RCC 7860 (cell line): ENCODE data around the gene CABLES1.
"Not testable (repeated sequence)": the region's sequence is repeated elsewhere in the genome, so short reads cannot be mapped to it uniquely, and the experiment has no call there.

ENCODE experiments used
- DNase-seq: peaks from one replicate; pipeline ENCODE4 v3.0.0-alpha.2; 2015; ENCODE audit warnings: low spot score
- FAIRE-seq: peaks from 2 replicates; lab custom pipeline; 2012; peaks lifted over from hg19 to GRCh38; lab: Jason Lieb, UNC

The CABLES1 gene

DNA sequence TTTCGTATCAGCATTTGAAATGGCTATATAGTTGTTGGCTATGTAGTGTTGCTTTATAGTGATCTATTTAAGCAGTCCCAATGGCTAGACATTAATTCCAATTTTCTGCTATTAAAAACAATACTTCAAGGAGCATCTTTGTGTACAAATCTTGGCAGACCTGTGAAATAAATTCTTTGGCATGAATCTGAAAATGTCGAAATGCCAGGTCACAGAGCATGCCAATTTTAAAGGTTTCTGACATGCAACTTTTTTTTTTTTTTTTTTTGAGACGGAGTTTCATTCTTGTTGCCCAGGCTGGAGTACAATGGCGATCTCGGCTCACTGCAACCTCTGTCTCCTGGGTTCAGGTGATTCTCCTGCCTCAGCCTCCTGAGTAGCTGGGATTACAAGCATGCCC lies 26.8 kb upstream of the CABLES1 start:
- FAIRE-seq, result no peak

DNA sequence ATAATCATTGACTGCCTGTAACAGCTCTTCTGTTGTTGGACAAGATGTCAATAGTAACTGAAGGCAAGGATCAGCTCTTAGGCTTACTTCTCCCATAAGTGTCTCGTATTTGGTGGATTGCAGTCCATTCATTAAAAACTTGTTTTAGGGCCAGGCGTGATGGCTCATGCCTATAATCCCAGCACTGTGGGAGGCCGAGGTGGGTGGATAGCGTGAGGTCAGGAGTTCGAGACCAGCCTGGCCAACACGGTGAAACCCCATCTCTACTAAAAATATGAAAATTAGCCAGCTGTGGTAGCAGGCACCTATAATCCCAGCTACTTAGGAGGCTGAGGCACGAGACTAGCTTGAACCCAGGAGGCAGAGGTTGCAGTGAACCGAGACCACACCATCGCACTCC lies 26.1 kb upstream of the CABLES1 start:
- not testable (repeated sequence) for DNase-seq, FAIRE-seq

More for the DNA sequence above, 26.8 kb upstream of the CABLES1 start:
- no peak for DNase-seq

DNA sequence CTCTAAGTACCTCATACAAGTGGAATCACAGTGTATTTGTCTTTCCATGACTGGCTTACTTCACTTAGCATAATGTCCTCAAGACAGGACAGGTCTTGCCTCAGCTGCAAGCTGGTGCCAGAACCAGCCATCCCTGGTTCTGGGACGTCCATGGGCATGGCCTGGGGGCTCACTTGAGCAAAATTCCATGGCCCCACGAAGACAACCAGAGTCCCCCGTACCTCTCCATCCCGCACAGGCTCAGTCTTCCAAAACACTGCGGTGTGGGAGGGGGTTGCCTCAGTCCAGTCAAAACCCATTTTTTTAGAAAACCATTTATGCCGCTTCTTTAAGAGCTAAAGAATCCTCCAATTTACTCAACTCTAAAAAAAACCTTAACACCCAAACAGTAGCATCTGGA lies 21.7 kb upstream of the CABLES1 start:
- DNase-seq, result no peak
- FAIRE-seq, result no peak

DNA sequence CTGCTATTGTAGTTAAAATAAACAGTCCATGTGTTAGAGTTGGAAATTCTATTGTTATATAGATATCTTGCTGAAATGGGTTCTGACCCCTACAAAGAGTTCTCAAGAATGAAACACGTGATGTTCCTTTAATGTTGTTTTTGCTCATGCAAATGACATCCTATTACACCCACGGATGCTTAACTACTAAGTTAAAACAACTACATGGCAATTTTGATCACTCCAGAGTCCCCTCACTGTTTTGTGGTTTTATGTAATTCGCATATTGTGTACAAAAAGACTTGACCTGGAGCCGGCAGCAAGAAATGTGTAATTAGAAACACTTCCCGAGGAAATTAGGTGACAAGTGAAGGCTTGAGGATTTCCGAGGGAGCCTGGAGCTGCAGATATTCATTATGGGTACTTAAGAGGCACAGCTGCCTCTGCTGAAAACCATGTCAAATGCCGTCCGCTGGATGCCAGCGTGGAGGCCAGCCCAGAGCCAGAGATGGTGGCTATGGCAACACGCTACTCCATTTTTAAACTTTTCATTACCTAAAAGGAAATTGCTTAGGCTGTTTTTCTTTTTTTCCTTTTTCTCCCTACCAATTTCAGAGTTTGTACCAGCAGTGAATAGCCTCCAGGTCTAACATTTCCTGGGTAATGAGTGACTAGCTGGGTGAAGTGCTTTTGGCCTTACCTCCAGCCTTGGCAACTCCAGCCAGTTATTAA lies 21.0 kb upstream of the CABLES1 start:
- no peak for FAIRE-seq
- DNase-seq, result peak; percentile 53

DNA sequence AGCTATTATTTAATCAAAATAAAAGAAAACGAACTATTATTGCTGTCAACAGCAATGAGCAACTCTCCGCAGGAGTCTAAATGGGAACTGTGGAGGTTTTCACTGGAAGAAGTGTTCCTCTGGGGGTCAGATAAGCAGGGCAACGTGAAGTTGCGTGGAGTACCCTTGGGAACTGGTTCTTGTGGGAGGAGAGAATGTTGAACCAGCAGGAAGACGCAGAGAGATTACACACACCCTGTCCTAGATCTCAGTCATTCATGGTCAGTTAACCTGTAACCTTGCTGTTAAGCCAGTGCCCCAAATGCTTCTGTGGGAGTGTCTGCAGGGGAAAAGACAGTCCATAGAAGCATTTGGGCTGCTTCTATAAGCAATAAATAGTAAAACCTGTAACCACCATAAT lies 20.4 kb upstream of the CABLES1 start:
- FAIRE-seq (peak; percentile 83), DNase-seq (peak; percentile 92)

DNA sequence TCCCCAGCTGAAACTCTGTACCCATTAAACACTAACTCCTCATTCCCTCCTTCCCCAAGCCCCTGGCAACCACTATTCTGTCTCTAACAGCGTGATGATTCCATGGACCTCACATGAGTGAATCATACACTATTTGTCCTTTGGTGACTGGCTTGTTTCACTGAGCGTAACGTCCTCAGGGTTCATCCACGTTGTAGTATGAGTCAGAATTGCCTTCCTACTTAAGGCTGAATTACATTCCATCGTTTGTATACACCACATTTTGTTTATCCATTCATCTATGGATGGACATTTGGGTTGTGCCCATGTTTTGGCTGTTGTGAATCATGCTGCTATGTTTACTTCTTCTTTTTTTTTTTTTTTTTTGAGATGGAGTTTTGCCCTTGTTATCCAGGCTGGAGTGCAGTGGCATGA lies 19.6 kb upstream of the CABLES1 start:
- DNase-seq (peak; percentile 96), FAIRE-seq (peak; percentile 94)

DNA sequence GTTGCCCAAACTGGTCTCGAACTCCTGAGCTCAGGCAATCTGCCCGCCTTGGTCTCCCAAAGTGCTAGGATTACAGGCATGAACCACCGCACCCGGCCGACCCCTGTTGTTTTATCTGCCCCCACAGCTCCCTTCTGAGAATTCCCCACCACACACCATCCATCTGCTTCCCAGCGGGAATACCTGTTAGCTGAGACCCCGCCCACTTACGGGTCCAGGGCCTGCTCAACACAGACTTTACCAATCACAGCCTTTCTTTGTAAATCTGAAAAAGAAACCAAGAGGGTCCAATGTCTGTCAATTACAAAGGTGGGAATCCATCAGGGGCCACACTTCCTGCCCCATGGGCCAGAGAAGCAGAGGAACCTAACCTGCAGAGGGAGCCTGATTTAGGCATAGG lies 14.2 kb upstream of the CABLES1 start:
- DNase-seq, result no peak
- no peak for FAIRE-seq

DNA sequence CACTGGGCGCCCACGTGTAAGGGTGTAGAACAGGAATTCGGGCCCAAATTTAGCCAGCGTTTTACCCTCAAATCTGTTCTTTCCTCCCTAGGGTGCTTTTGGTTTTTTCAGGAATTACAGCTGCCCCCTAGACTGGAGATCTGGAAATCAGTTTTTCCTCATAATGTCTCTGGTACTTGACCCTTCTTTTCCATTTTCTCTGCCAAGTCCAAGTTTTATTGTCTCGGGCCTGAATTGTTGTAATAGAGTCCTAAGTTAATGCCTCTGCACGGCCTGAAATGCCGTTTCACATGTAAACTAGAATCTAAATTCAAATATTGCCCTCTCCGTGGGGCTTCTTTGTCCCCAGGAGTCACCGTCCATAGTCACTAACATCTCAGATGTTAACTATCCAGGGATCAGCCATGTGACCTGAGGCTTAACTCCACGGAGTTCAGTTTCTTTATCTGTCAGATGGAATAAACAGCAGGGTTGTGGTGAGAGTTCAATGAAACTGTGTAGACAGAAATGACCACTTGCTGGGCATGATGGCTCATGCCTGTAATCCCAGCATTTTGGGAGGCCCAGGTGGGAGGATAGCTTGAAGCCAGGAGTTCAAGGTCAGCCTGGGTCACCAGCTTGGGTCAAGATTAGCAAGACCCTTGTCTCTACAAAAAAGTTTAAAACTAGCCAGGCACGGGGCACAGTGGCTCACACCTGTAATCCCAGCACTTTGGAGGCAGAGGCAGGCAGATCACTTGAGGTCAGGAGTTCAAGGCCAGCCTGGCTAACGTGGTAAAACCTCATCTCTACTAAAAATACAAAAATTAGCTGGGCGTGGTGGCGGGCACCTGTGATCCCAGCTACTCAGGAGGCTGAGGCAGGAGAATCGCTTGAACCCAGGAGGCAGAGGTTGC lies 12.7 kb upstream of the CABLES1 start:
- FAIRE-seq, result no peak

DNA sequence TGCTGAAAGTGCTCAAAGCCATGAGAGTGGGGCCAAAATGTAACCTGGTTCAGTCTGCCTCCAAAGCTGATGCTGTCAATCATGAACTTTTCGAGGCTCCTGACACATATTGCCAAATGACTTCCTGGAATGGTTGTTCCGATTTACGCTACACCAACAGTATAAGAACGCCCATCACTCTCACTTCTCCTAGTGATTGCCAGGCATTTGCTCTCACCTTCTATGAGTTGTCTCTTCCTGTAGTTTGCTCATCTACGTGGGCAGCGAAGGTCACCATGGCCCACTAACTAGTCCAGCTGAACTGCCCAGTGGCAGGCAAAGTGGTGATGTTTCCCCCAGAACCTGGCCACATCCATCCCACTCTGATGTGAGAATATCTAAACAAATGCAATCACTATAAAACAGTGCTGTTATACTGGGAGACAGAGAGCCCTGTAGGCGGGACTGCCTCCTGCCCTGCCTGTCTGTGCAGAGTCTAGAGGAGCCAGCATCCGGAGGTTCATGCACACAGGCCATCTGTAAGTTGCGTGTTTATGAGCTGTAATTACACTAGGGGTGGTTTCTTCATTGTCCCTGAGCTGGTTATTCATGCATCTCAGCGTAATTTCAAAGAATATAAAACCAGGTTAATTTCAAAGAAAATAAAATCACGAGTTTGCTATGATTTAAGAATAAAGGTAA lies 8.8 kb upstream of the CABLES1 start:
- DNase-seq (no peak), FAIRE-seq (no peak)

More for the DNA sequence above, 12.7 kb upstream of the CABLES1 start:
- no peak for DNase-seq

DNA sequence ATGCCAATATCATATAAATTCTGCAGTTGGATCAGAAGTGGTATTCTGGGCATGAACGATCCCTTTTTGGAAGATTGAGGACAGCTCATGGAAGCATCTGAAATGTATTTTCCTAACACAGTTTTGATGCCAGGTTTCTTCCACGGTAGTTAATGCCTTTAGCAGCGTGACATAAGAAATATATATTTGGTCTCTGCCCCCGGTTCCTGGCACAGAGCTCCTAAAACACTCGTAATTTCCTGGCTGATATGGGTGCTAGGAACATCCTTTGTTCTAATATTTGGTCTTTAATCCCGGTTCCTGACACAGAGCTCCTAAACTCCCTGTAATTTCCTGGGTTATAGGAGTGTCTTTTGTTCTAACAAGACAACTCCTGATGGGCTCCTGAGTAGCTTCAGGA lies 8.2 kb upstream of the CABLES1 start:
- FAIRE-seq, result no peak

DNA sequence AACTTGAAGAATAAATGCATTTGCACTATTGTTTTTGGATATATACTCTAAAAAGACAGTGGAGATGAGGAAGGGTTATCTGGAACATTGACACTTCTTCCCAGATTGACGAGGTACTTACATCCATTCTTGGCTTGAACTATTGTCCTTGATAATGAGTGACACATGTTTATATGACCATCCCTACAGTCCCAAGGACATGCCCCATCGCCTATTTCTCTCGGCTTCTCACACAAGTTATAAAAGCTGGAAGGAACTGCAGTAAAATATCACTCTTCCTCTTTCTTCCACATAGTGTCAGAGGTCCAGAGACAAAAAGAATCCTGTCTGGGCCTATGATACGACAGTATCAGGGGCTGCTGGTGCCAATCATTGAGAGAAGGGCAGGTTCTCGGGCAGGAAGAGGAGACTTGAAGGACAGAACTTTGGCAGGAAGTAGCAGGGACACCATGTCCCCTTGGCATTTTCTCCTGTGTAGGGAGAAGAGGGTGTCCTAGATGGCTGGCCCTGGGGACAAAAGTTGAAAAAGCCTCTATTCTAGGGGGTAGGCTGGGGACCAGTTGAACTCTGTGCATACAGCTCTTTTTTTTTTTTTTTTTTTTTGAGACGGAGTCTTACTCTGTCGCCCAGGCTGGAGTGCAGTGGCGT lies 5.8 kb upstream of the CABLES1 start:
- FAIRE-seq (no peak), DNase-seq (no peak)

More for the DNA sequence above, 8.2 kb upstream of the CABLES1 start:
- DNase-seq, result no peak

DNA sequence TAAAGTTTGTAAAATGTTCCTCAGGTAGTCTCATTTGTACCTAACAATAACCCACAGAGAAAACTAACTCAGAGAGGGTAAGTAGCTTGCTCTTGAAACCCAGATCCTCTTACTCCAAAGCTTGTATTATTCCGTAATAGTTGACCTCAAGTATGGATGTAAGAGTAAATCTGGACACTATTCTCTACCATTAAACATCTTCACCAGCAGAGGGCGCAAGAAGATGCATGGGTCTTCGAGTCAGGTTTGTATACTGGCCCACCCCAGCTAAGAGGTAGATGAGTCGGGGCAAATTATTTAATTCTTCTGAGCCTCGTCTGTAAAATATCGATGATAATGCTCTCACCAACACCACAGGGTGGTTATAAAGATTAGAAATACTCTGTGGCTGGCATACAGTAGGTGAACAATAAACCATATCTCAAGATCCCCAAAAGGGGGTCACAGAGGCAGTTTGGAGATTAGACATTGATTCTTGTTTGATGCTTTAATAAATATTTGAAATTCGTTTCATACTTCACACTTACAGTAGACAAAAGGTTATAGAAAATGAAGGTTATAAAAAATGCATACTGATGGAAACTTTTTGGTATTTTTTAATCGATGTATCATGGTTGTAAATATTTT lies 3.5 kb upstream of the CABLES1 start:
- DNase-seq, result peak; percentile 45
- FAIRE-seq, result peak; percentile 50

DNA sequence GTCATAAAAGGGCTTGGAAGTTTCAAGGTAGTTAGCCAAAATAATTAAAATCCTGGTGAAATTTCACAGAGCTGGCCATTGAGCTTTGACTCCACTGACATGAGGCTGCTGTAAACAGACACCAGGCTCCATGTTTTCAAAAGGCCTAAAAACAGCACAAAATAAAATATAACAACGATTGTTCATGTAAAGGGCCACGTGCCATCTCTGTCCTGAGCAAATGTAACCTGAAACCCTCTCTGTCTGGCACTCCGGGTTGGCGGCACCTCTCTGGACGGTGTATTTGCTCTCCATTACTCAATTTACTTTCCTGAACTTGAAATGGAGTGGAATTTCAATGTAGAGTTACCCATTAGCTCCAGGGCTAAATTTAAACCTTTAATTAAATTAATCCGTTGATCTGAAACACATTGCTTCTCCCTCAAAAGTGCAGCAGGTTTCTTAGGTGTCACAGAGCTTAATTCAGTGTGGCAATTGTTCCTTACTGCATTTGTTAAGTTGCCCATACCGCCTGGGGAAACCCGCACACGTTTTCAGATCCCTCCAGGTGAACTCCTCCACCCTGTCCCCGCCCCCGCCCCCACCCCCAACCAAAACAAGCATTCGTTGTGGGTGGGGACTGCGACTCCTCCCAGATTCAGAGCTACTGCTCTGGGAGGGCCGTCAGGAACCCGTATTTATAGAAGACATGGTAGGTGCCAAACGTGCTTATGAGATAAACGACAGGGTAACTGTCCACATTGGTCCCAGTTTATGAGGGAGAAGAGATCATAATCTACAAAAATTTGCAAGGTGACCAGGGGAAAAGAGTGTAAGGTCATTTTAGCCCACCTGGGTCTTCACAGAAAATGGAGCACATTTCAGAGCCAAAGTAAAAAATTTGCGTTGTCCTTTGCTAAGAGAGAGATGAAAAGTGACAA lies 1.2 kb upstream of the CABLES1 start:
- no peak for DNase-seq
- FAIRE-seq, result no peak

DNA sequence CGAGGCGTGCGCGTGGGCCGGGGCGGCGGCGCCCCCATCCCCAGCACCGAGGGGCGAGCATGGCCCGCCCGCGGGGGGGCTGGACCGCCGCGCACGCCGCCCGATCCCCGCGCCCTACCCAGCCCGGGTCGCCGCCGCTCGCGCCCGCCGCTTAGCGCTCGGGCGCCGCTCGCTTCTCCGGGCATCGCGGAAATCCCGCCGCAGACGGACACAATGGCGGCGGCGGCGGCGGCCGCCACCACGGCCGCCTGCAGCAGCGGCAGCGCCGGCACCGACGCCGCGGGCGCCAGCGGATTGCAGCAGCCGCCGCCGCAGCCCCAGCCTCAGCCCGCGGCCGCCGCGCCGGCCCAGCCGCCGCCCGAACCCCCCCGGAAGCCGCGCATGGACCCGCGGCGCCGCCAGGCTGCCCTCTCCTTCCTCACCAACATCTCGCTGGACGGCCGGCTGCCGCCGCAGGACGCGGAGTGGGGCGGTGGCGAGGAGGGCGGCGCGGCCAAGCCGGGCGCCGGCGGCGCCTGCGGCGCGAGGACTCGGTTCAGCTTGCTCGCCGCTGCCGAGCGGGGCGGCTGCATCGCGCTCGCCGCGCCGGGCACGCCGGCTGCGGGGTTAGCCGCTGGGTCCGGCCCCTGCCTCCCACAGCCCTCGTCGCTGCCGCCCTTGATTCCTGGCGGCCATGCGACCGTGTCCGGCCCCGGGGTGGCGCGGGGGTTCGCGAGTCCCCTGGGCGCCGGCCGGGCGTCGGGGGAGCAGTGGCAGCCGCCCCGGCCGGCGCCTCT lies 453 bp downstream of the CABLES1 start:
- no peak for FAIRE-seq
- no peak for DNase-seq

DNA sequence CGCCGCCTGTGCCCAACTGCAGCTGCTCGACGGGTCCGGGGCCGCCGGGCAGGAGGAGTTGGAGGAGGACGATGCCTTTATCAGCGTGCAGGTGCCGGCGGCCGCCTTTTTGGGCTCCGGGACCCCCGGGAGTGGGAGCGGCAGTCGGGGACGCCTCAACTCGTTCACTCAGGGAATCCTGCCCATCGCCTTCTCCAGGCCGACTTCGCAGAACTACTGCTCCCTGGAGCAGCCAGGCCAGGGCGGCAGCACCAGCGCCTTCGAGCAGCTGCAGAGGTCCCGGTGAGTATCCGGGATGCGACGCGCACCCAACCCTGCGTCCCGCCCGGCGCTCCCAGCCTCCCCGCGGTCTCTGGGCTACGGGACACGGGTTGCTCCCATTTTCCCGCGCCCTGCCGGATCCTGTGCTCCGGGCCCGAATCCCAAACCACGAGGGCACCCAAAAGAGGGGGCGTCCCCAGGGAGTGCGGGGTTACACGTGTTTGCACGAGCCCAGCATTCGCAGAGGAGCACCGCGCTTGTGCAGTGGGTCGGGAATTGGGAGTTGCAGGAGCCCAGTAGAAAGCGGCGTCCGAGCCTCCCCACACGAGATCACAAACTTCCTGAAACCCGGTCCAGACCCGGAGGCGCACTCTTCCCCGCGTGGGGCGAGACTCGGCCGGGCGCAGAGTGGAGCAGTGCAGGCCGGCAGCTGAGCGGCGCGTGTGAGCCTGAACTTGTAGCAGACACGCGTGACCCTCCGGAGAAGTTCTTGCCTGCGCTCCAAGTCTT lies 1.2 kb downstream of the CABLES1 start:
- no peak for DNase-seq
- no peak for FAIRE-seq

DNA sequence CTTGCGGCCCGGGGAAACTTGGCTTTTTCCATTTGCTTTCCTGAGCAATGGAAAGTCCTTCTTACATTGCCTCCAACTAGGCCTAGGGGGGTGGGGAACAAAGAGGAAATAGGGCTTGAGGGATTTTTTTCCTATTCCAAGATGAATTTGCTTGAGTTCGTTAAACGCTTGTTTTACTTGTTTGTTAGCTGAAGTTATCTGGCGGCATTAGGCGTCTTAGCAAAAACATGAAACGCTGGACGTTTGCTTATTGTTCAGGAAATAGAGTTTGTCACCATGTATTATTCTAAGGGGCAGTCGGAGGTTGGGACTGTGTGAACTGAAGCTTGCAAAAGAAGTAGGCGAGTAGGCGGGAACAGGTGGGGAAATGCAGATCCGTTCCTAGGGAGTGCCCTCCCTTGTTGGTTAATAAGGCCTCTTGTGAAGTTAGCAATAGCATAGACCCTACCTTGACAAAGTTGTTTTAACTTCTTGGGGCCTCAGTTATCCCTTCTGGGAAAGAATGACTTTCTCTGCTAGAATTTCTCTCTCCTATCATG lies 1.9 kb downstream of the CABLES1 start:
- FAIRE-seq, result no peak
- no peak for DNase-seq

DNA sequence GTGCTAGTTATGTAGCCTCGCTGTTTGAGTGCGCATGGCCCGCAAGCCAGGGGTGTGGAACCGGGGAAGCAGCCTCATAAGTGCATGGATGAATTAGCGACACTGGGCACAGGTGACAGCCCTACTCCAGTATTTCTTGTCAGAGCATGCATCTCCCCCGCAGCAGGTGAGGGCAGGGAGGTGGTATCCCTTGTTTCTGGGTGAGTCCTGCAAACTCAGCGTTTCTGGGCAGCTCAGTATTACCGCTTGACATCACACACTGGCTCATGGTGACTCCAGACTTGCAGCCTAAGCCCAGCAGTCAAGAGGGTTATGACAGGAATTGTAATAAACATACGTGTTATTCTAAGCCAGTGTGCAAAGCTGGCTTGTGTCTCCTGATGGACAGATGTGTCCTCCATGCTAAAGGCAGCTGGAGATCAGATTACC lies 2.5 kb downstream of the CABLES1 start:
- DNase-seq, result no peak
- no peak for FAIRE-seq

DNA sequence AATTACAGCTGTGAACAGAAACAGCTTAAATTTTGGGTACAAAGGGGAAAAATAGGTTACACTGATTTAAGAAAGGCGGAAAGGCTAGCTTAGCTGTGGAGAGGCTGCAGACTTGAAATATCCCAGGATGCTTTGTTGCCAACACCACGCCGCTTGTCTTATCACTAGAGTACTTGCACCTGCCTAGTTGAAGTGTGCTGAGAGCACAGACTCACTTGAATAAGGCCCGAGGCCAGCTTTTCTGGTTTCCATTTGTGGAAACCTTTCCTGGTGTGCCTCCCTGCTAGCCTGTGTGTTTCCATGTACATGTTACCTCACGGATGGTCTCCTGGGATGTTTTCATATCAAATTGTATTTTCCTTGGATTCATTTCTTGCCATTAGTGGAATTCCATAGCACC lies 3.2 kb downstream of the CABLES1 start:
- FAIRE-seq (no peak), DNase-seq (no peak)
